ENCODE results near the gene YWHAH.

Gene YWHAH

DNA sequence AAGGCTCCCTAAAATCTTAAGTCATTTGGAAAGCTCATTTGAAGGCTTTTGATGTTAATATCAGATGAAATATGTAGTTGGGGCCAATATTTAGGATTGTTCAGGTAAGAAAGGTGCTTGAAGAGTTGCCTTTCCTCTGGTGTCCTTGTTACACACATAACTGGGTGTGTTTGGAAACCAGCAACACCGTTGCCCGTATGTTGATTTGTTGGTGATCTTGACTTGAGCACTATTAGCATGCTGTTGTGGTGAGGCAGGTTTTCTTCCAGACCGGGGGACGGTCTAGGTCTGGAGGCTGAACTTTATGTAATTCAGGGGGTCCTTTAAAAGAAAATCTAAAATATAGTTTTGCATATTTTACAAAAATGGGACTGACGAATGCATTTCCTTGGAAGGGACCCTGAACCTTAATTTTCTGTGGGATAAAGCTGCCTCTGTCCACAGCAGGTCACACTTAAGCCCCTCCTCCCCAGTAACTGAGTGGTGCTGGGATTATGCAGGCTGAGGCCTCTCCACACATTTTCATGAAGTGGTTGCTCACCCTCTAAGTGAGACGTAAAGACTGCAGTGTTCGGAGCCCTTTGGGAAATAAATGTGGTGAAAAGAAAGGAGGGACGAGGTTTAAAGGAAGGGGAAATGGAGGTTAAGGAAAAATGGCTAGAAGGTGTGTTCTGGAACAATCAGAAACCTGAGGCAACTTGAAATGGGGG, 1.8 kb downstream of the YWHAH start:
- H3K36me3 ChIP-seq (ENCODE audit: control insufficient read depth in 1 of 2, insufficient read depth in 2 of 2, low read length in 2 of 2), result peaks cover 0 to 26% of the 10 kb centered on the region in 2 donors
- peaks cover 24 to 28% of the 10 kb centered on the region in 2 donors for H3K4me1 ChIP-seq (ENCODE audit: control insufficient read depth in 1 of 2, insufficient read depth in 2 of 2, low read length in 2 of 2)
- no peaks in the 10 kb centered on the region for H3K9me3 ChIP-seq (ENCODE audit: control insufficient read depth in 1 of 2, low read length in 2 of 2)
- peak overlapping the region; percentile 83 to 94 for H3K9ac ChIP-seq (ENCODE audit: low read depth in 1 of 2, low read length in 2 of 2)
- H3K27me3 ChIP-seq (ENCODE audit: control insufficient read depth in 1 of 2, insufficient read depth in 2 of 2, low read length in 2 of 2), result no peaks in the 10 kb centered on the region
- peak overlapping the region; percentile 82 to 93 for H3K4me3 ChIP-seq (ENCODE audit: low read depth in 1 of 2, low read length in 2 of 2)
- peak overlapping the region; percentile 45 for H3K27ac ChIP-seq (ENCODE audit: low read depth, low read length)

- Histone ChIP-seq H3K4me3 (ENCODE audit: low read depth in 1 of 2, low read length in 2 of 2) (no peak overlapping the region), H3K4me1 (ENCODE audit: control insufficient read depth in 1 of 2, insufficient read depth in 2 of 2, low read length in 2 of 2) (peaks cover 36 to 39% of the 10 kb centered on the region in 2 donors), H3K9ac (ENCODE audit: low read depth in 1 of 2, low read length in 2 of 2) (no peak overlapping the region), H3K27ac (ENCODE audit: low read depth, low read length) (no peak overlapping the region), H3K36me3 (ENCODE audit: control insufficient read depth in 1 of 2, insufficient read depth in 2 of 2, low read length in 2 of 2) (peaks cover 0 to 26% of the 10 kb centered on the region in 2 donors), H3K27me3 (ENCODE audit: control insufficient read depth in 1 of 2, insufficient read depth in 2 of 2, low read length in 2 of 2) (no peaks in the 10 kb centered on the region), H3K9me3 (ENCODE audit: control insufficient read depth in 1 of 2, low read length in 2 of 2) (no peaks in the 10 kb centered on the region)
Measured at GRCh38 chr22:31947296-31947695, 3.0 kb downstream of the YWHAH start.

- no peak overlapping the region for H3K27ac ChIP-seq (ENCODE audit: low read depth, low read length)
- peaks cover 0 to 26% of the 10 kb centered on the region in 2 donors for H3K36me3 ChIP-seq (ENCODE audit: control insufficient read depth in 1 of 2, insufficient read depth in 2 of 2, low read length in 2 of 2)
- H3K4me3 ChIP-seq (ENCODE audit: low read depth in 1 of 2, low read length in 2 of 2), result no peak overlapping the region
- no peaks in the 10 kb centered on the region for H3K27me3 ChIP-seq (ENCODE audit: control insufficient read depth in 1 of 2, insufficient read depth in 2 of 2, low read length in 2 of 2)
- no peaks in the 10 kb centered on the region for H3K9me3 ChIP-seq (ENCODE audit: control insufficient read depth in 1 of 2, low read length in 2 of 2)
- H3K9ac ChIP-seq (ENCODE audit: low read depth in 1 of 2, low read length in 2 of 2), result no peak overlapping the region
- H3K4me1 ChIP-seq (ENCODE audit: control insufficient read depth in 1 of 2, insufficient read depth in 2 of 2, low read length in 2 of 2), result peaks cover 42 to 43% of the 10 kb centered on the region in 2 donors
Measured at GRCh38 chr22:31948002-31948401, 3.7 kb downstream of the YWHAH start.

DNA sequence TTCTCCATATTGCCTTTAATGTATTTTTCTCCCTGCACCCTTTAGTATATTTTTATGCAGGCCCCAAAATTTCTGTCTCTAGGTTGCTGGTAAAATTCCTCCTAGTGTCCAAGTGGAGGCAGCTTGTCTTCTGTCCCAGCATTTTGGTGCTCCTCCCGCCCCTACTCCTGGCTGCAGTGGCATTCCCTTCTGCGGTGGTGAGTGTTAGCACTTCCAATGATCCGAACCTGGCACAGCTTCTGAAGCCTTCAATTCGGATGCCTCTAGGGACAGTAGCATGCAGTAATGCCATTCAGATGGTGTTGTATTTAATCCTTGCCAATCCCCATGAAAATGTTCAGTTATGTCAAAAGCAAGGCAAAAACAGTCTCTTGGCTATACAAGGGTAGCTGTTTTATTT, 5.9 kb downstream of the YWHAH start:
- Histone ChIP-seq H3K27me3 (ENCODE audit: control insufficient read depth in 1 of 2, insufficient read depth in 2 of 2, low read length in 2 of 2) (no peaks in the 10 kb centered on the region), H3K9me3 (ENCODE audit: control insufficient read depth in 1 of 2, low read length in 2 of 2) (no peaks in the 10 kb centered on the region), H3K27ac (ENCODE audit: low read depth, low read length) (no peak overlapping the region), H3K4me3 (ENCODE audit: low read depth in 1 of 2, low read length in 2 of 2) (no peak overlapping the region), H3K4me1 (ENCODE audit: control insufficient read depth in 1 of 2, insufficient read depth in 2 of 2, low read length in 2 of 2) (peaks cover 37 to 57% of the 10 kb centered on the region in 2 donors), H3K36me3 (ENCODE audit: control insufficient read depth in 1 of 2, insufficient read depth in 2 of 2, low read length in 2 of 2) (peaks cover 0 to 26% of the 10 kb centered on the region in 2 donors), H3K9ac (ENCODE audit: low read depth in 1 of 2, low read length in 2 of 2) (no peak overlapping the region)

GRCh38 chr22:31951194-31952093, 7.1 kb downstream of the YWHAH start:
- H3K27ac ChIP-seq (ENCODE audit: low read depth, low read length), result no peak overlapping the region
- H3K36me3 ChIP-seq (ENCODE audit: control insufficient read depth in 1 of 2, insufficient read depth in 2 of 2, low read length in 2 of 2), result peaks cover 8 to 32% of the 10 kb centered on the region in 2 donors
- H3K4me1 ChIP-seq (ENCODE audit: control insufficient read depth in 1 of 2, insufficient read depth in 2 of 2, low read length in 2 of 2), result peaks cover 25 to 49% of the 10 kb centered on the region in 2 donors
- H3K9me3 ChIP-seq (ENCODE audit: control insufficient read depth in 1 of 2, low read length in 2 of 2), result no peaks in the 10 kb centered on the region
- no peaks in the 10 kb centered on the region for H3K27me3 ChIP-seq (ENCODE audit: control insufficient read depth in 1 of 2, insufficient read depth in 2 of 2, low read length in 2 of 2)
- peak overlapping the region in 1 of 2 donors; percentile 1 for H3K9ac ChIP-seq (ENCODE audit: low read depth in 1 of 2, low read length in 2 of 2)
- H3K4me3 ChIP-seq (ENCODE audit: low read depth in 1 of 2, low read length in 2 of 2), result no peak overlapping the region

GRCh38 chr22:31952094-31952401, 7.7 kb downstream of the YWHAH start:
- Histone ChIP-seq H3K27ac (ENCODE audit: low read depth, low read length) (no peak overlapping the region), H3K4me1 (ENCODE audit: control insufficient read depth in 1 of 2, insufficient read depth in 2 of 2, low read length in 2 of 2) (peaks cover 21 to 46% of the 10 kb centered on the region in 2 donors), H3K36me3 (ENCODE audit: control insufficient read depth in 1 of 2, insufficient read depth in 2 of 2, low read length in 2 of 2) (peaks cover 13 to 38% of the 10 kb centered on the region in 2 donors), H3K4me3 (ENCODE audit: low read depth in 1 of 2, low read length in 2 of 2) (no peak overlapping the region), H3K9ac (ENCODE audit: low read depth in 1 of 2, low read length in 2 of 2) (peak overlapping the region in 1 of 2 donors; percentile 1), H3K27me3 (ENCODE audit: control insufficient read depth in 1 of 2, insufficient read depth in 2 of 2, low read length in 2 of 2) (no peaks in the 10 kb centered on the region), H3K9me3 (ENCODE audit: control insufficient read depth in 1 of 2, low read length in 2 of 2) (no peaks in the 10 kb centered on the region)

GRCh38 chr22:31952472-31952871, 8.1 kb downstream of the YWHAH start:
- Histone ChIP-seq H3K9ac (ENCODE audit: low read depth in 1 of 2, low read length in 2 of 2) (peak overlapping the region in 1 of 2 donors; percentile 1), H3K27me3 (ENCODE audit: control insufficient read depth in 1 of 2, insufficient read depth in 2 of 2, low read length in 2 of 2) (no peaks in the 10 kb centered on the region), H3K4me1 (ENCODE audit: control insufficient read depth in 1 of 2, insufficient read depth in 2 of 2, low read length in 2 of 2) (peaks cover 21 to 42% of the 10 kb centered on the region in 2 donors), H3K36me3 (ENCODE audit: control insufficient read depth in 1 of 2, insufficient read depth in 2 of 2, low read length in 2 of 2) (peaks cover 14 to 38% of the 10 kb centered on the region in 2 donors), H3K9me3 (ENCODE audit: control insufficient read depth in 1 of 2, low read length in 2 of 2) (no peaks in the 10 kb centered on the region), H3K4me3 (ENCODE audit: low read depth in 1 of 2, low read length in 2 of 2) (no peak overlapping the region), H3K27ac (ENCODE audit: low read depth, low read length) (no peak overlapping the region)

DNA sequence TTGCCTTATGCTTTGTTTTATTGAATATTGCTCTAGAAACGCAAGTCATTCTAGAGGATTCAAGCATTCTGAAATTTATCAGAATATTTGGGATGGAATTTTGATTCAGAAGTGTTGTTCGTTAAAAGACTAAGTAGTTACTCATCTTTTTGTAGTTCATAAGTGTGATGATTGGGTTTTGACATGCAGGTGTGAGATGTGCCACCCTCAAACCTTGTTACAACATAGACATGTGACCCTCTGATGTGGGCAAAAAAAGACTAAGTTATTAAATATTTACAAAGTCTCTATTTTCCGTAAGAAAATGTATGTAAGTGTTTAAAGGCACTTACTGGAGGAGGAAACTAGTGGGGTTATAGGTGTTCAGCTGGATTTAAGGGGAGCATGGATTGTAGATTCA, 8.9 kb downstream of the YWHAH start:
- no peak overlapping the region for H3K27ac ChIP-seq (ENCODE audit: low read depth, low read length)
- peaks cover 21 to 41% of the 10 kb centered on the region in 2 donors for H3K4me1 ChIP-seq (ENCODE audit: control insufficient read depth in 1 of 2, insufficient read depth in 2 of 2, low read length in 2 of 2)
- peaks cover 20 to 39% of the 10 kb centered on the region in 2 donors for H3K36me3 ChIP-seq (ENCODE audit: control insufficient read depth in 1 of 2, insufficient read depth in 2 of 2, low read length in 2 of 2)
- no peak overlapping the region for H3K4me3 ChIP-seq (ENCODE audit: low read depth in 1 of 2, low read length in 2 of 2)
- no peak overlapping the region for H3K9ac ChIP-seq (ENCODE audit: low read depth in 1 of 2, low read length in 2 of 2)
- H3K27me3 ChIP-seq (ENCODE audit: control insufficient read depth in 1 of 2, insufficient read depth in 2 of 2, low read length in 2 of 2), result no peaks in the 10 kb centered on the region
- no peaks in the 10 kb centered on the region for H3K9me3 ChIP-seq (ENCODE audit: control insufficient read depth in 1 of 2, low read length in 2 of 2)

DNA sequence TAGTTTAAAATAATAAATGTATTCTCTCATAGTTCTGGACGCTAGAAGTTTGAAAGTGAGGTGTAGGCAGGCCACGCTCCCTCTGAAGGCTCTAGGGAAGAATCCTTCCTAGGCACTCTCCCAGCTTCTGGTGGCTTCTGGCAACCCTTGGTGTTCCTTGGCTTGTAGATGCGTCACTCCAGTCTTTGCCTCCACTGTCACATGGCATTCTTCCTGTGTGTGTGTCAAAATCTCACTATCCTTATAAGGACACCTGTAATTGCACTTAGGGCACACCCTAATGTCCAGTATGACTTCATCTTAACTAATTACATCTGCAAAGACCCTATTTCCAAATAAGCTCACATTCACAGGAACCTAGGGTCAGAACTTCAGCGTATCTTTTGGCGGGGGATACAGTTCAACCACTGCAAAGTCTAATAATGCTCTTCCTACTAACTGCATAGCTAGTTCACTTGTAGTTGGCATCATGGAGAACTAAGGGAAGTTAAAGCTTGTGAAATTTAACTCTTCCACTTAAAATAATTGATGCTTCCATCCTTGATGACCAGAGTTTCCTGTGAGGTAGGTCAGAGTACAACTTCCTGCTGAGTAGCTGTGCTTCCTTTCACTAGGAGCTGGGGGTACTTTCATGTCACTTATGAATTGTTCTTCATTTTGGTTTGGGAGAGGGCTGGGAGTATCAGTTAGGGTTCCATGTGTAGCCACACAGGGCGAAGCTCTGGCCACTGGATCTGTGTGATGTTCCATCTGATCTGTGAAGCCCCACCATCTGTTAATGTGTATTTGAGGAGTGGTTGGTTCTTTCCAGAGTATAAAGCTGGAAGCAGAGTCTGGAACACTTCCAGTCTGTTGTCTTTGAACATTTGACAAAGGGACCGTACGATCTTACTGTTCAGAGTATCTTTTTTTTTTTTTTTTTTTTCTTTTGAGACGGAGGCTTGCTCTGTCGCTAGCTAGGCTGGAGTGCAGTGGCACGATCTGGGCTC, 10.5 kb downstream of the YWHAH start:
- peaks cover 21 to 41% of the 10 kb centered on the region in 2 donors for H3K4me1 ChIP-seq (ENCODE audit: control insufficient read depth in 1 of 2, insufficient read depth in 2 of 2, low read length in 2 of 2)
- H3K9ac ChIP-seq (ENCODE audit: low read depth in 1 of 2, low read length in 2 of 2), result no peak overlapping the region
- H3K9me3 ChIP-seq (ENCODE audit: control insufficient read depth in 1 of 2, low read length in 2 of 2), result no peaks in the 10 kb centered on the region
- H3K27me3 ChIP-seq (ENCODE audit: control insufficient read depth in 1 of 2, insufficient read depth in 2 of 2, low read length in 2 of 2), result no peaks in the 10 kb centered on the region
- H3K27ac ChIP-seq (ENCODE audit: low read depth, low read length), result no peak overlapping the region
- no peak overlapping the region for H3K4me3 ChIP-seq (ENCODE audit: low read depth in 1 of 2, low read length in 2 of 2)
- H3K36me3 ChIP-seq (ENCODE audit: control insufficient read depth in 1 of 2, insufficient read depth in 2 of 2, low read length in 2 of 2), result peaks cover 20 to 33% of the 10 kb centered on the region in 2 donors

Measured in duodenal mucosa (tissue), 2 donors.